ENCODE measurements around the gene LHFPL6.

LHFPL6 gene

DNA sequence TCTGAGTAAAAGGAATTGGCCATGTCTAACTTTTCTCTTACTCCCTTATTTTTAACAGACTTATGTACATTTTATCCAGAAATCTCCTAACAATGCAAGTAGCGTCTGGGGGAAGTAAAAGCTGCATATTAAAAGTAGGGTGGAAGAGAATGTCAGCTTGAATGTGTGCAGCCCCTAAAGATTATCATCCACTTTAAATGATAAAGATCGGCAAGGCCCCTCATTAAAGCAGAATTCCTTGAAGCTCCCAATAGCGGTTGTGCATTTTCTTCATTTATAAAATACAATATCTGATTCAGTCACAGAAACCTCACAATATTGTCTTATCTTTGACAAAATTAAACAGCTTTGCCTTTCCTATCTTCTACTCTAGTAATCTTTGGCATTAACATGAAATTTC is 184.6 kb downstream of the LHFPL6 start:
- no peak overlapping the region for H4K12ac ChIP-seq (ENCODE audit: low read depth, low read length)
- no peak for DNase-seq
- H3K4me2 ChIP-seq (ENCODE audit: low read length) = peak overlapping the region; percentile 45
- H3K4me3 ChIP-seq (ENCODE audit: low read depth, low read length) = no peak overlapping the region
- no peaks in the 10 kb centered on the region for H3K79me2 ChIP-seq (ENCODE audit: control insufficient read depth, insufficient read depth, low read length, poor library complexity)
- H2AFZ ChIP-seq (ENCODE audit: insufficient read depth, low read length, poor library complexity) = no peak overlapping the region
- H4K8ac ChIP-seq (ENCODE audit: low read depth, low read length) = no peak overlapping the region
- H3K27me3 ChIP-seq (ENCODE audit: insufficient read depth, low read length) = no peaks in the 10 kb centered on the region
- H3K27ac ChIP-seq (ENCODE audit: low read depth, low read length) = no peak overlapping the region
- H3K9me3 ChIP-seq (ENCODE audit: insufficient read depth, low read depth, low read length) = no peaks in the 10 kb centered on the region
- H2BK120ac ChIP-seq (ENCODE audit: insufficient read depth, low read length, poor library complexity) = no peak overlapping the region
- H3K18ac ChIP-seq (ENCODE audit: low read length) = no peak overlapping the region
- no peak overlapping the region for H3K9ac ChIP-seq (ENCODE audit: low read length)
- no peaks in the 10 kb centered on the region for H3K36me3 ChIP-seq (ENCODE audit: control insufficient read depth in 1 of 2, insufficient read depth in 2 of 2, low read length in 2 of 2)
- H4K91ac ChIP-seq (ENCODE audit: low read depth, low read length) = no peak overlapping the region
- no peak overlapping the region for H3K4ac ChIP-seq (ENCODE audit: low read depth, low read length)
- H3K79me1 ChIP-seq (ENCODE audit: low read length) = no peaks in the 10 kb centered on the region
- H3K23ac ChIP-seq (ENCODE audit: low read length) = no peak overlapping the region
- no peak overlapping the region for H2AK5ac ChIP-seq (ENCODE audit: low read length)
- no peak overlapping the region for H3K14ac ChIP-seq (ENCODE audit: low read length)
- no CpG with 5 or more reads among the region's 3 CpGs for whole genome bisulfite sequencing (ENCODE audit: extremely low coverage, insufficient coverage, insufficient read length)
- H2BK5ac ChIP-seq (ENCODE audit: low read depth, low read length, poor library complexity) = no peak overlapping the region
- H3K4me1 ChIP-seq (ENCODE audit: control insufficient read depth in 1 of 2, insufficient read depth in 2 of 2, low read length in 2 of 2) = peaks cover 2% of the 10 kb centered on the region in 2 experiments
- no peak overlapping the region for H2BK12ac ChIP-seq (ENCODE audit: low read length)

DNA sequence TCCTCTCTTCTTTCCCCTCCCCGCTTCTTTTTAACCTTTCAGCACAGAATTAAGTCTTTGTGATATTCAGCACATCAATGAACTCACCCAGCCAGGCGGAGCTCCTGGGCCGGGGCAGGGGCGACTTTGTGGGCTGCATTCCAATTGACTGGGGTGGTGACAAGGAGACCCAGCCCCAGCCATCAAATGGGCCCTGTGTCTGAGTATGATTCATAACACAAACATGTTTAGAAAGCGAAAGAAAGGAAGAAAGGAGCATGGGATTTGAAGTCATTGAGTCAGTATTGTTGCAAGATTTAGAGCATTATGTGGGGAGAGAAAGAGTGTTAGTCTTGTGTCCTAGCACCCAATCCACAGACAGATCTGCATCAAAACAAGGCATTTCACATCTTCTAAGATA is 185.3 kb downstream of the LHFPL6 start:
- H3K79me2 ChIP-seq (ENCODE audit: control insufficient read depth, insufficient read depth, low read length, poor library complexity) = no peaks in the 10 kb centered on the region
- H3K4me3 ChIP-seq (ENCODE audit: low read depth, low read length) = no peak overlapping the region
- H2BK5ac ChIP-seq (ENCODE audit: low read depth, low read length, poor library complexity) = no peak overlapping the region
- no peaks in the 10 kb centered on the region for H3K36me3 ChIP-seq (ENCODE audit: control insufficient read depth in 1 of 2, insufficient read depth in 2 of 2, low read length in 2 of 2)
- H4K91ac ChIP-seq (ENCODE audit: low read depth, low read length) = no peak overlapping the region
- peak overlapping the region; percentile 44 for H3K4me2 ChIP-seq (ENCODE audit: low read length)
- no peak overlapping the region for H3K18ac ChIP-seq (ENCODE audit: low read length)
- peak in 1 of 2 donors; percentile 25 for DNase-seq
- H3K4ac ChIP-seq (ENCODE audit: low read depth, low read length) = no peak overlapping the region
- no peak overlapping the region for H4K12ac ChIP-seq (ENCODE audit: low read depth, low read length)
- H3K14ac ChIP-seq (ENCODE audit: low read length) = no peak overlapping the region
- no peak overlapping the region for H3K23ac ChIP-seq (ENCODE audit: low read length)
- no peak overlapping the region for H2AFZ ChIP-seq (ENCODE audit: insufficient read depth, low read length, poor library complexity)
- peak overlapping the region; percentile 38 for H4K8ac ChIP-seq (ENCODE audit: low read depth, low read length)
- no peak overlapping the region for H2AK5ac ChIP-seq (ENCODE audit: low read length)
- no peak overlapping the region for H2BK120ac ChIP-seq (ENCODE audit: insufficient read depth, low read length, poor library complexity)
- H3K9ac ChIP-seq (ENCODE audit: low read length) = no peak overlapping the region
- peaks cover 2% of the 10 kb centered on the region in 2 experiments for H3K4me1 ChIP-seq (ENCODE audit: control insufficient read depth in 1 of 2, insufficient read depth in 2 of 2, low read length in 2 of 2)
- H2BK12ac ChIP-seq (ENCODE audit: low read length) = no peak overlapping the region
- no CpG with 5 or more reads among the region's 5 CpGs for WGBS (ENCODE audit: extremely low coverage, insufficient coverage, insufficient read length)
- peak overlapping the region; percentile 48 for H3K27ac ChIP-seq (ENCODE audit: low read depth, low read length)
- no peaks in the 10 kb centered on the region for H3K79me1 ChIP-seq (ENCODE audit: low read length)
- H3K9me3 ChIP-seq (ENCODE audit: insufficient read depth, low read depth, low read length) = no peaks in the 10 kb centered on the region
- H3K27me3 ChIP-seq (ENCODE audit: insufficient read depth, low read length) = no peaks in the 10 kb centered on the region

DNA sequence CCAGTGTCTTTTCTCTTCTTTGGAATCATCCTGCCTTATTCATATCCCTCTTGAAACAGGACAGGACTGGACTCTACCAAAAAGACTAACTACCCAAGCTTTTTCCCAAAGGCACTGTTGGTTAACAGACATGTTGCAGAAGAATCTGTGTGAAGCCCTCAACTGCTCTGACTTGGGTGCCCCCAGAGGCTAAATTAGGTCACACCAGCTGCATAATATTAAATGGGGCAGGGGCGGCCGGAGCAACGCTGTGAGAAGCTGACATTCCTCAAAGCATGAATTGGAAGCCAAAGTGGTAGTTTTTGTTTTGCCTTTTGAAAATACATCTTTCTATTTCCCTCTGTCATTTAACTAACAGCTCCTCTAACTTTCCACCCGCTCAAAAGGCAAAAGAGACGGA is 185.9 kb downstream of the LHFPL6 start:
- H3K18ac ChIP-seq (ENCODE audit: low read length) = no peak overlapping the region
- H4K8ac ChIP-seq (ENCODE audit: low read depth, low read length) = no peak overlapping the region
- no peak overlapping the region for H3K4ac ChIP-seq (ENCODE audit: low read depth, low read length)
- no peaks in the 10 kb centered on the region for H3K79me1 ChIP-seq (ENCODE audit: low read length)
- H3K27ac ChIP-seq (ENCODE audit: low read depth, low read length) = peak overlapping the region; percentile 48
- no peaks in the 10 kb centered on the region for H3K27me3 ChIP-seq (ENCODE audit: insufficient read depth, low read length)
- H2AFZ ChIP-seq (ENCODE audit: insufficient read depth, low read length, poor library complexity) = no peak overlapping the region
- H3K23ac ChIP-seq (ENCODE audit: low read length) = no peak overlapping the region
- no peak overlapping the region for H4K12ac ChIP-seq (ENCODE audit: low read depth, low read length)
- H3K9ac ChIP-seq (ENCODE audit: low read length) = no peak overlapping the region
- no peak overlapping the region for H2BK5ac ChIP-seq (ENCODE audit: low read depth, low read length, poor library complexity)
- no peak overlapping the region for H4K91ac ChIP-seq (ENCODE audit: low read depth, low read length)
- DNase-seq = no peak
- peaks cover 2% of the 10 kb centered on the region in 2 experiments for H3K4me1 ChIP-seq (ENCODE audit: control insufficient read depth in 1 of 2, insufficient read depth in 2 of 2, low read length in 2 of 2)
- H2BK120ac ChIP-seq (ENCODE audit: insufficient read depth, low read length, poor library complexity) = no peak overlapping the region
- H3K79me2 ChIP-seq (ENCODE audit: control insufficient read depth, insufficient read depth, low read length, poor library complexity) = no peaks in the 10 kb centered on the region
- no peak overlapping the region for H2AK5ac ChIP-seq (ENCODE audit: low read length)
- no peak overlapping the region for H3K14ac ChIP-seq (ENCODE audit: low read length)
- H3K9me3 ChIP-seq (ENCODE audit: insufficient read depth, low read depth, low read length) = no peaks in the 10 kb centered on the region
- peak overlapping the region; percentile 44 for H3K4me2 ChIP-seq (ENCODE audit: low read length)
- whole genome bisulfite sequencing (ENCODE audit: extremely low coverage, insufficient coverage, insufficient read length) = no CpG with 5 or more reads among the region's 5 CpGs
- H2BK12ac ChIP-seq (ENCODE audit: low read length) = no peak overlapping the region
- H3K4me3 ChIP-seq (ENCODE audit: low read depth, low read length) = no peak overlapping the region
- H3K36me3 ChIP-seq (ENCODE audit: control insufficient read depth in 1 of 2, insufficient read depth in 2 of 2, low read length in 2 of 2) = no peaks in the 10 kb centered on the region

DNA sequence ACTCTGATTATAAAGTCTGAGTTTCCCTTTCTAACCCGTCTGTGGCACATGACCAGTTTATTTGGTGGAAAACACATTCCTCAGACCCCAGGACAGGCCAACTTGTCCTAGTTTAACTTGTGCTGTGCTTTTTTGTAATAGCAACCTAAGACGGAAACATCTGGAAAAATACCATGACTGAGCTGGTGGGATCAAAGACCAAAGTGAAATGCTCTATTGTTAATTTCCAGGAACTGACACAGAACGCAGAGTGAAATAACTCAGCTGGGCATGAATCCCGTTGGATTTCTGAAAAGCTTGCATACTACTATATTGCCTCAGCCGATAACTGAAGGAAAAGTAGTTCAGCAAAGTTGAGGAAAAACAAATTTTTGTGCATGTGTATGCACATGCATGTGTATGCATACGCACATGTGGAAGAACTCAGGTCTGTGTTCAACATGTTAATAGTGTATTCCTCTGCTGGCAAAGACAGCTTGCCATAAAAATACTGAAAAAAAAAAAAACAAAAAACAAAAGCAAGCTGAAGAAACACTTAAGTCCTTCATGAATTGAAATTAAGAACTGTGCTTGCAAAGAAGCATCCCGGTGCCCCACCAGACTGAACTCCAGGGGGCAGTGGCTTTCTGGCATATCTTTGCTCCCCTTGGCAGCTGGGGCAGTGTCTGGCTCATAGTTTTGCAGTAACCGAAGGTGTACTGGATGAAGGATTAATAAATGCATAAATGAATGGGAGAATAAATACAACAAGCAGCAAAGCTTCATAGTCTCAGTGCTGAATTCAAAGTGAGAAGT is 187.8 kb downstream of the LHFPL6 start:
- Histone ChIP-seq H3K23ac (ENCODE audit: low read length) (no peak overlapping the region), H3K4ac (ENCODE audit: low read depth, low read length) (no peak overlapping the region), H3K4me1 (ENCODE audit: control insufficient read depth in 1 of 2, insufficient read depth in 2 of 2, low read length in 2 of 2) (peaks cover 2% of the 10 kb centered on the region in 2 experiments), H4K8ac (ENCODE audit: low read depth, low read length) (no peak overlapping the region), H3K18ac (ENCODE audit: low read length) (no peak overlapping the region), H4K12ac (ENCODE audit: low read depth, low read length) (no peak overlapping the region), H2AFZ (ENCODE audit: insufficient read depth, low read length, poor library complexity) (no peak overlapping the region), H3K36me3 (ENCODE audit: control insufficient read depth in 1 of 2, insufficient read depth in 2 of 2, low read length in 2 of 2) (no peaks in the 10 kb centered on the region), H2BK5ac (ENCODE audit: low read depth, low read length, poor library complexity) (no peak overlapping the region), H3K79me1 (ENCODE audit: low read length) (no peaks in the 10 kb centered on the region), H3K9ac (ENCODE audit: low read length) (no peak overlapping the region), H2AK5ac (ENCODE audit: low read length) (no peak overlapping the region), H3K27ac (ENCODE audit: low read depth, low read length) (no peak overlapping the region), H2BK12ac (ENCODE audit: low read length) (no peak overlapping the region), H3K79me2 (ENCODE audit: control insufficient read depth, insufficient read depth, low read length, poor library complexity) (no peaks in the 10 kb centered on the region), H3K9me3 (ENCODE audit: insufficient read depth, low read depth, low read length) (no peaks in the 10 kb centered on the region), H3K27me3 (ENCODE audit: insufficient read depth, low read length) (no peaks in the 10 kb centered on the region), H4K91ac (ENCODE audit: low read depth, low read length) (no peak overlapping the region), H3K14ac (ENCODE audit: low read length) (no peak overlapping the region), H2BK120ac (ENCODE audit: insufficient read depth, low read length, poor library complexity) (no peak overlapping the region), H3K4me3 (ENCODE audit: low read depth, low read length) (no peak overlapping the region), H3K4me2 (ENCODE audit: low read length) (no peak overlapping the region)
- no CpG with 5 or more reads among the region's 8 CpGs for WGBS (ENCODE audit: extremely low coverage, insufficient coverage, insufficient read length)
- no peak for DNase-seq

Data from trophoblast cell (in vitro differentiated cells and primary cell).